Middle frontal gyrus (tissue), 1 donor: ENCODE results near the gene SH2D3A.
"Not testable (repeated sequence)": the region's sequence is repeated elsewhere in the genome, so short reads cannot be mapped to it uniquely, and the experiment has no call there.

ENCODE experiments used
- DNase-seq: peaks from one replicate; pipeline ENCODE4 v3.0.0-alpha.2; 2015; ENCODE audit warnings: low spot score; ENCODE audit errors: extremely low spot score

Gene SH2D3A

GRCh38 chr19:6790194-6791128 is 23.2 kb upstream of the SH2D3A start:
- no peak for DNase-seq

- DNase-seq: no peak
Observed at GRCh38 chr19:6788896-6789295, 21.7 kb upstream of the SH2D3A start.

GRCh38 chr19:6787393-6787792 is 20.2 kb upstream of the SH2D3A start:
- DNase-seq: no peak

GRCh38 chr19:6779206-6779605 is 12.0 kb upstream of the SH2D3A start:
- no peak for DNase-seq

- DNase-seq: no peak
Observed at GRCh38 chr19:6778386-6778785, 11.2 kb upstream of the SH2D3A start.

GRCh38 chr19:6777434-6777833 is 10.2 kb upstream of the SH2D3A start:
- DNase-seq: no peak

GRCh38 chr19:6776999-6777398 is 9.8 kb upstream of the SH2D3A start:
- no peak for DNase-seq

GRCh38 chr19:6776045-6776444 is 8.8 kb upstream of the SH2D3A start:
- DNase-seq: not testable (repeated sequence)

- no peak for DNase-seq
Observed at GRCh38 chr19:6774821-6775707, 7.8 kb upstream of the SH2D3A start.

GRCh38 chr19:6773323-6773931 is 6.2 kb upstream of the SH2D3A start:
- no peak for DNase-seq

GRCh38 chr19:6772866-6773322 is 5.7 kb upstream of the SH2D3A start:
- no peak for DNase-seq

GRCh38 chr19:6772028-6772865 is 5.0 kb upstream of the SH2D3A start, which contains the start of gene VAV1:
Gene VAV1 (plus strand): TSS chr19:6772708. CDS start chr19:6772808, 100 bp downstream.
- no peak for DNase-seq

GRCh38 chr19:6771648-6772027 is 4.4 kb upstream of the SH2D3A start:
- DNase-seq: not testable (repeated sequence)

- no peak for DNase-seq
Observed at GRCh38 chr19:6769006-6769619, 1.9 kb upstream of the SH2D3A start.

- DNase-seq: no peak
Observed at GRCh38 chr19:6768236-6768785, 1.1 kb upstream of the SH2D3A start.

GRCh38 chr19:6767081-6767356 is 216 bp downstream of the SH2D3A start:
- DNase-seq: no peak

GRCh38 chr19:6766357-6767080 is 716 bp downstream of the SH2D3A start:
- no peak for DNase-seq

- no peak for DNase-seq
Observed at GRCh38 chr19:6765738-6766356, 1.4 kb downstream of the SH2D3A start.

GRCh38 chr19:6762253-6762797 is 4.9 kb downstream of the SH2D3A start:
- not testable (repeated sequence) for DNase-seq
